Esophagus muscularis mucosa (tissue), 4 donors: ENCODE results near the gene TMEM131.

Experiments used
- CTCF ChIP-seq, 3 experiments: fragments of 200-600 bp in 2 of 3; fragments of 450-650 bp in 1 of 3; sonication (generic) in 2 of 3; IDR thresholded peaks; one replicate each; pipeline ENCODE4 v1.5.1; 2017 to 2019; ENCODE audit warnings: antibody characterized with exemption in 3 of 3, mild to moderate bottlenecking in 2 of 3, moderate library complexity in 1 of 3
- EP300 ChIP-seq: sonication (generic); formaldehyde crosslinking; IDR thresholded peaks from one replicate; pipeline ENCODE4 v1.6.1; 2017; ENCODE audit warnings: antibody characterized with exemption
- POLR2A ChIP-seq: fragments of 450-650 bp; IDR thresholded peaks from one replicate; pipeline ENCODE4 v1.6.1; 2017; ENCODE audit warnings: antibody characterized with exemption, moderate library complexity, mild to moderate bottlenecking, low read depth
- POLR2AphosphoS5 ChIP-seq, 2 donors: sonication (generic); formaldehyde crosslinking; IDR thresholded peaks; one replicate each; pipeline ENCODE4 v1.6.1; 2017; ENCODE audit warnings: antibody characterized with exemption in 2 of 2

- TF ChIP-seq CTCF (IDR thresholded peaks at IDR 0.05) (no peak), POLR2AphosphoS5 (IDR thresholded peaks at IDR 0.05) (no peak), POLR2A (no peak), EP300 (no peak)
Measured at GRCh38 chr2:97966545-97967215, 29.1 kb downstream of the TMEM131 start.
